CD4-positive, alpha-beta T cell treated with Interleukin-21 for 1 hour (primary cell): ENCODE measurements around the gene SPIN4.
"Not testable (repeated sequence)": the region's sequence is repeated elsewhere in the genome, so short reads cannot be mapped to it uniquely, and the experiment has no call there.

ENCODE experiments used
- DNase-seq: peaks from one replicate; pipeline ENCODE4 v3.0.0-alpha.2; 2020

Gene SPIN4

GRCh38 chrX:63350941-63351616 is at the start of gene SPIN4:
Gene SPIN4, minus strand, starts transcription at chrX:63351332. Its CDS starts 513 bp downstream, at chrX:63350819.
- peak; percentile 70 for DNase-seq

- DNase-seq: no peak
Observed at GRCh38 chrX:63400340-63400739, 49.2 kb upstream of the SPIN4 start.

- no peak for DNase-seq
Observed at GRCh38 chrX:63394872-63395271, 43.7 kb upstream of the SPIN4 start.

- DNase-seq: not testable (repeated sequence)
Observed at GRCh38 chrX:63393094-63393493, 42.0 kb upstream of the SPIN4 start.

- no peak for DNase-seq
Observed at GRCh38 chrX:63387411-63387810, 36.3 kb upstream of the SPIN4 start.

GRCh38 chrX:63384263-63384662 is 33.1 kb upstream of the SPIN4 start:
- DNase-seq: not testable (repeated sequence)

GRCh38 chrX:63373012-63373411 is 21.9 kb upstream of the SPIN4 start:
- DNase-seq: not testable (repeated sequence)

- not testable (repeated sequence) for DNase-seq
Observed at GRCh38 chrX:63367699-63368098, 16.6 kb upstream of the SPIN4 start.

- no peak for DNase-seq
Observed at GRCh38 chrX:63363788-63364187, 12.7 kb upstream of the SPIN4 start.

GRCh38 chrX:63361494-63361893 is 10.4 kb upstream of the SPIN4 start:
- DNase-seq: no peak

- DNase-seq: no peak
Observed at GRCh38 chrX:63354484-63354883, 3.4 kb upstream of the SPIN4 start.

GRCh38 chrX:63350465-63350877 is 661 bp downstream of the SPIN4 start:
- DNase-seq: peak; percentile 10

- no peak for DNase-seq
Observed at GRCh38 chrX:63349307-63349706, 1.8 kb downstream of the SPIN4 start.

GRCh38 chrX:63330681-63331080 is 20.5 kb downstream of the SPIN4 start:
- DNase-seq: no peak

GRCh38 chrX:63327788-63328187 is 23.3 kb downstream of the SPIN4 start:
- DNase-seq: no peak

- no peak for DNase-seq
Observed at GRCh38 chrX:63299596-63299995, 51.5 kb downstream of the SPIN4 start.
